Cardiac fibroblast (primary cell): Measurements from ENCODE around the gene NVL.
"Not testable (repeated sequence)": the region's sequence is repeated elsewhere in the genome, so short reads cannot be mapped to it uniquely, and the experiment has no call there.

Experiments used
- DNase-seq, 2 donors: peaks; one replicate each; pipeline versions ENCODE4 v3.0.0 to v3.0.0-alpha.2; 2010; ENCODE audit warnings: low read depth in 2 of 2
- H3K4me3 ChIP-seq, 2 donors: replicated peaks in 1 of 2; 1 replicate in 1 of 2; 2 replicates in 1 of 2; pipeline ENCODE4 v1.5.1; 2011; ENCODE audit warnings: low read depth in 2 of 2, low read length in 2 of 2, mild to moderate bottlenecking in 2 of 2, moderate library complexity in 1 of 2
- TF ChIP-seq, protein P1 (sequence below): IDR thresholded peaks from one replicate; pipeline ENCODE4 v1.5.1; 2011; ENCODE audit warnings: low read depth, mild to moderate bottlenecking, low read length, inconsistent platforms

NVL gene

DNA sequence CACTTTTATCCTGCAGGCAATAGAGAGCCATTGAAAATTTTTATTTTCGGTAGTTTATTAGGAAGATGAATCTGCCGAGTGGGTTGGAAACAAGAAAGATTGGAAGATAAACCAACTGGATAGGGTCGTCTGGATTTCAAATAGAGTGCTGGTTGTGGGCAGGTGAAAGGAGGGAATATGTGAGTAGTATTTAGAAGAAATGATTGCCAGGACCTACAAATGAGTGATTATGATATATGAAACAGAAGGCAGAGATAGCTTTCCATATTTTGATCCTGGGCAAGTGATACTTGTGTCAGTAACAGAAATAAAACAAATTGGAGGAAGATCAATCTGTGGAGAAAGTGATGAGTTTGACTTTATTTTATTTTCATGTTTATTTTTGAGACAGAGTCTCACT, 29.2 kb upstream of the NVL start:
- H3K4me3 ChIP-seq: no peak overlapping the region
- TF ChIP-seq, protein P1, sequence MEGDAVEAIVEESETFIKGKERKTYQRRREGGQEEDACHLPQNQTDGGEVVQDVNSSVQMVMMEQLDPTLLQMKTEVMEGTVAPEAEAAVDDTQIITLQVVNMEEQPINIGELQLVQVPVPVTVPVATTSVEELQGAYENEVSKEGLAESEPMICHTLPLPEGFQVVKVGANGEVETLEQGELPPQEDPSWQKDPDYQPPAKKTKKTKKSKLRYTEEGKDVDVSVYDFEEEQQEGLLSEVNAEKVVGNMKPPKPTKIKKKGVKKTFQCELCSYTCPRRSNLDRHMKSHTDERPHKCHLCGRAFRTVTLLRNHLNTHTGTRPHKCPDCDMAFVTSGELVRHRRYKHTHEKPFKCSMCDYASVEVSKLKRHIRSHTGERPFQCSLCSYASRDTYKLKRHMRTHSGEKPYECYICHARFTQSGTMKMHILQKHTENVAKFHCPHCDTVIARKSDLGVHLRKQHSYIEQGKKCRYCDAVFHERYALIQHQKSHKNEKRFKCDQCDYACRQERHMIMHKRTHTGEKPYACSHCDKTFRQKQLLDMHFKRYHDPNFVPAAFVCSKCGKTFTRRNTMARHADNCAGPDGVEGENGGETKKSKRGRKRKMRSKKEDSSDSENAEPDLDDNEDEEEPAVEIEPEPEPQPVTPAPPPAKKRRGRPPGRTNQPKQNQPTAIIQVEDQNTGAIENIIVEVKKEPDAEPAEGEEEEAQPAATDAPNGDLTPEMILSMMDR: no peak
- DNase-seq: no peak

DNA sequence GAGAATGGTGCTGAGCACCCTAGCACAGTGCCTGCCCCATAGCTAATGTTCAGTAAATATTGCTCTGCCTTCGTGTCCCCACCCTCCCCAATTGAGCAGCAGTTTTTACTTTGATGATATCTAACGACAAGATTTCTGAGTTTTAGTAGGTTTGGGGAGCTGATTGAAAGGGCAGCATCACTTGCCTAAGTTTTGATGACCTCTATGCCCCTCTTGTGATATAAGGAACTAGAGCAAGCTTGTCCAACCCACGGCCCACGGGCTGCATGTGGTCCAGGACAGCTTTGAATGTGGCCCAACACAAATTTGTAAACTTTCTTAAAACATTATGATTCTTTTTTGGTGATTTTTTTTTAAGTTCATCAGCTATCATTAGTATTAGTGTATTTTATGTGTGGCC, 28.3 kb upstream of the NVL start:
- no peak for DNase-seq
- TF ChIP-seq, protein P1: no peak
- peak overlapping the region in 1 of 2 donors; percentile 87 for H3K4me3 ChIP-seq

DNA sequence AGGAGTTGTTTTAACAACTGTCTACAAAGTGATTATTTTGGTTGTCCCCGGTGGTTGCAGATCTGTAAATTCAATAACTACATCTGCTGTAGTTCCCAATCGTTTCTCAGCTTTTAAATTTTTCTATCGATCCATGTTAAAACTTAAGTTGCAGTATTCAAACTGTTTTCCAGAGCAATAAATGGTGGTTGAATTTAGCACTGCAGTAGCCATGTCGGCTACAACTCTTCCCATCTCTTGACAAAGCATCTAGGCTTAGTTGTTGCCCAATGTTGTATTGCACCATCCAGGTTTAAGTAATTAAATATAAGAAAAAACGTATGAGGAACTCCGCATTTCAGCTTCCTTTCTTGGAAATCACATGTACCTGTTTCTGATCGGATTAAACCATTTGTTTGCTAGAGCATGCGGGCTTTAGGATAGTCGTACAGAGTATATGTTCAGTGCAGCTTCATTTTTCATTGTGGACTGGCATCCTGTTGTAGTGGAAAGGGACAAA, 27.7 kb upstream of the NVL start:
- TF ChIP-seq, protein P1: no peak
- H3K4me3 ChIP-seq: peak overlapping the region; percentile 72 to 87
- DNase-seq: peak; percentile 67 to 69

DNA sequence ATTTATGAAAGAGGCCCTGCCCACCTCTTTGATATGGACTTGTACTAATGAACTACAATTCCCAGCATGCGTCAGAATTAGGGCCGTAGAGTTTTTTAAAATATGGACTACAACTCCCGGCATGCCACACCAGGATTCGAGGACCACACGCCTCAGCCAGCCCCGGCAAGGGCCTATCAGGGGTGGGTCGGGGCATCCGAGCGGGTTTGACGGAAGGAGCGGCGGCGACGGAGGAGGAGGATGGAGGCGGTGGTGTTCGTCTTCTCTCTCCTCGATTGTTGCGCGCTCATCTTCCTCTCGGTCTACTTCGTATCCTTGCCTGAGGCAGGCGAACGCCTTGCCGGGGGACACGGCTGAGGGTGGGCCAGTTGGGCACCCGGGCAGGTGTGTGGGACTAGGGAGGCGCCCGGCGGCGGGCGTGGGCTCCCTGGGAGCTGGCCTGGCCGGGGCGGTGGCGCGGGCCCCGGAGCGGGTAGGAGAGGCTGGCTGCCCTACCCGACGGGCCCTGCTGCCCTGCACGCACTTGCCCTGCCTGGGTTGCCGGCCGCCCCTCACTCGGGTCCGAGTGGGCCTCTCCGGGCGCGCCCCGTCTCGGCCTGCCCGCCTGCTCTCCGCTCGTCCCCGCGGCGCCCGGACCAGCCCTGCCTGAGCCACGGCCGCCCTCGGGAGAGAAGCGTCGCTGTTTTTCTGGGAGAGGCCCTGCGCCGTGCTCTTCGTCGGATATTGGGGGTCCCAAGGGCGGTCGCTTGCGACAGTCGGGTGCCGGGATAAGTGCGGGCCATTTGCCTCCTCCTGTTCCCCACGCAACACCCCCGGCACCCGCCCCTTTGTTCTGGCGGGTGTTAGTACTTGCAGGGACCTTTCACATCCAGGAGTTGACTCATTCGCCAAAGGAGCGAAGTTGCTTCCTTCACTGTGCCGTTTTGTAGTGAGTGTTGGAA, 27.0 kb upstream of the NVL start, which contains the start of gene CNIH4:
Gene CNIH4, plus strand, starts transcription at position 195 of the 941 bp plus-strand sequence. Its CDS starts 46 bp downstream, at position 241.
- TF ChIP-seq, protein P1: no peak
- DNase-seq: peak; percentile 95 to 97
- peak within 1 kb of the TSS; percentile 72 to 87 for H3K4me3 ChIP-seq

DNA sequence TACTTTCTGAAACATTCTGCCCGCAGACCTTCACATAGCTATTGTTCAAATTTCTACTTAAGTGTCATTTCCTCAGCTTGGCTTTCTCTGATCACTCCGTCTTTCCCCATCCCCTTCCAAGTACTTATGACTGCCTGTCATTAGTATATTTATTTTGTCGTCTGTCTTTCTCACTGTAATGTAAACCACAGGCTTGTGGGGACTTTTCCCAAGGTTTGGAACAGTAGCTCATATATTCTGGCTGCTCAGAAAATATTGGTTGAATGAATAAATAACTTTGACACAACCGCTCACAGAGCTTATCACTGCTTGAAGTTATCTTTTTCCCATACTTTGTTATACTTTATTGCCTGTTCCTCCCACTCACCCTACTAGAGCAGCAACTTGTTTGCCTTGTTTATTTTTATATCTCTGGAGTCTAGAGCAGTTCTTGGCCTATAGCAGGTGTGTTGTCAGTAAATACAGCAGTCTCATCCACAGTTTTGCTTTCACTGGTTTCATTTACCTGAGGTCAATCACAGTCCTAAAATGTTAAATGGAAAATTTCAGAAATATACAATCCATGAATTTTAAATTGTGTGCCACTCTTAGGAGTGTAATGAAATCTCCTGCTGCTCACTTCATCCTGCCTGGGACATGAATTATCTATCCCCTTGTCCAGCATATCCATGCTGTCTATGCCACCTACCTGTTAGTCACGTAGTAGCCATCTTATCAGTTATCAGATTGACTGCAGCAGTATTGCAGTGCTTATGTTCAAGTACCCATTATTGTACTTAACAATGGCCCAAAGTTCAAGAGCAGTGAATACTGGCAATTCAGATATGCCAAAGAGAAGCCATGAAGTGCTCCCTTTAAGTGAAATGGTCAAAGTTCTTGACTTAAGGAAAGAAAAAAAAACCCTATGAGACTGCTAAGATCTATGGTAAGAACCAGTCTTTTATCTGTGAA, 24.3 kb upstream of the NVL start:
- no peak overlapping the region for H3K4me3 ChIP-seq
- DNase-seq: no peak

DNA sequence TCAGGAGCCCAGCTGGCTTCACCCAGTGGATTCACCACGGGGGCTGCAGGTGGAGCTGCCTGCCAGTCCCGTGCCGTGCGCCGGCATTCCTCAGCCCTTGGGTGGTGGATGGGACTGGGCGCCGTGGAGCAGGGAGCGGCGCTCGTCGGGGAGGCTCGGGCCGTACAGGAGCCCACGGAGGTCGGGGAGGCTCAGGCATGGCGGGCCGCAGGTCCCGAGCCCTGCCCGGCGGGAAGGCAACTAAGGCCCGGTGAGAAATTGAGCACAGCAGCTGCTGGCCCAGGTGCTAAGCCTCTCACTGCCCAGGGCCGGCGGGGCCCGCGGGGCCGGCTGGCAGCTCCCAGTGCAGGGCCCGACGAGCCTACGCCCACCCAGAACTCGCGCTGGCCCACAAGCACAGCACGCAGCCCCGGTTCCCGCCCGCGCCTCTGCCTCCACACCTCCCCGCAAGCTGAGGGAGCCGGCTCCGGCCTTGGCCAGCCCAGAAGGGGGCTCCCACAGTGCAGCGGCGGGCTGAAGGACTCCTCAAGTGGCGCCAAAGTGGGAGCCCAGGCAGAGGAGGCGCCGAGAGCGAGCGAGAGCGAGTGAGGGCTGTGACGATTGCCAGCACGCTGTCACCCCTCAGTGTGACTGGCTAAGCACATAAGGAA, 22.6 kb upstream of the NVL start:
- H3K4me3 ChIP-seq, DNase-seq: not testable (repeated sequence)

More for the DNA sequence above, 24.3 kb upstream of the NVL start:
- TF ChIP-seq, protein P1: no peak

DNA sequence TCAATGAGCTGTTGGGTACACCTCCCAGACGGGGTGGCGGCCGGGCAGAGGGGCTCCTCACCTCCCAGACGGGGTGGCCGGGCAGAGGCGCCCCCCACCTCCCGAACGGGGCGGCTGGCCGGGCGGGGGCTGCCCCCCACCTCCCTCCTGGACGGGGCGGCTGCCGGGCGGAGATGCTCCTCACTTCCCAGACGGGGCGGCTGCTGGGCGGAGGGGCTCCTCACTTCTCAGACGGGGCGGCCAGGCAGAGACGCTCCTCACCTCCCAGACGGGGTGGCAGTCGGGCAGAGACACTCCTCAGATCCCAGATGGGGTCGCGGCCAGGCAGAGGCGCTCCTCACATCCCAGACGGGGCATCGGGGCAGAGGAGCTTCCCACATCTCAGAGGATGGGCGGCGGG, 19.7 kb upstream of the NVL start:
- H3K4me3 ChIP-seq, DNase-seq: not testable (repeated sequence)
